ENCODE measurements around the gene RALB. TPM values are rescaled to one million over a fixed set of nuclear protein-coding genes. Genes with fewer than 3 reads are reported as not detected.

The RALB gene
- total RNA-seq, 1 experiment from 2014 or later = 40.2 TPM

DNA sequence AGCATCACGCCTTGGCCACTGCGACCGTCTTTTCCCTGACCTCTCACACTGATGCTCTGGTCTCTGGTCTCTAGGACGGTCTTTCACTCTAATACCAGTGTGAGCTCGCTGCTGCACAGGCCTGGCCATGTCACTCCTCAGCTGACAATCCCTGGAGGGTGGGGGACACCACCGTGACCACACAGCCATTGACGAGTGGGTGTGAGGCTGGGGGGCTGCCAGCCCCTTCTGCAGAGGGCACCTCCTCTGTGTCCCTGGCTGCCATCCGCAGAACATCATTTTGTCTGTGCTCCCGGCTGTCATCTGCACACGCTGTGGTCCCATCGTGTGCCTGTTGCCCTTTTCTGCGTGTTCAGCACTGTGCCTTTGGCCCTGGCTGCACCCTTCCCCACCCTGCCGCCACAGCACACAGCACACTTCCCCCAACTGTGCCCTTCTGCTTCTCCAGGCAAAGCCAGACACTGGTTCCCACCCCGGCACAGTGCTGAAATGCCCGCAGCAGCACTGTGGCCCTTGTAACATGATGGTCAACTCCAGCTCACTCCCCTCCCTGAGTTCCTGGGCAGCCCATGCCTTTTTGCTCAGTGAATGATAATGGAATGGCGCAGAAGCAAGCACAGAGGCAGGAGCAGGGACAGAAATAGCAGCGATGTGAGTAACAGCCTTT lies 62.8 kb downstream of the RALB start:
- DNase-seq = no peak
- H3K4me1 Mint-ChIP-seq (ENCODE audit: low read depth, unreplicated experiment) = peaks cover 9% of the 10 kb centered on the region
- BruUV-seq (replicated peaks) = no TSS peak
- H3K9me3 Mint-ChIP-seq (ENCODE audit: low read depth, unreplicated experiment) = no peaks in the 10 kb centered on the region
- peaks cover 11% of the 10 kb centered on the region for H3K36me3 Mint-ChIP-seq (ENCODE audit: insufficient read depth, unreplicated experiment)
- H3K27ac Mint-ChIP-seq (ENCODE audit: unreplicated experiment) = no peak overlapping the region
- TF ChIP-seq, protein P1, sequence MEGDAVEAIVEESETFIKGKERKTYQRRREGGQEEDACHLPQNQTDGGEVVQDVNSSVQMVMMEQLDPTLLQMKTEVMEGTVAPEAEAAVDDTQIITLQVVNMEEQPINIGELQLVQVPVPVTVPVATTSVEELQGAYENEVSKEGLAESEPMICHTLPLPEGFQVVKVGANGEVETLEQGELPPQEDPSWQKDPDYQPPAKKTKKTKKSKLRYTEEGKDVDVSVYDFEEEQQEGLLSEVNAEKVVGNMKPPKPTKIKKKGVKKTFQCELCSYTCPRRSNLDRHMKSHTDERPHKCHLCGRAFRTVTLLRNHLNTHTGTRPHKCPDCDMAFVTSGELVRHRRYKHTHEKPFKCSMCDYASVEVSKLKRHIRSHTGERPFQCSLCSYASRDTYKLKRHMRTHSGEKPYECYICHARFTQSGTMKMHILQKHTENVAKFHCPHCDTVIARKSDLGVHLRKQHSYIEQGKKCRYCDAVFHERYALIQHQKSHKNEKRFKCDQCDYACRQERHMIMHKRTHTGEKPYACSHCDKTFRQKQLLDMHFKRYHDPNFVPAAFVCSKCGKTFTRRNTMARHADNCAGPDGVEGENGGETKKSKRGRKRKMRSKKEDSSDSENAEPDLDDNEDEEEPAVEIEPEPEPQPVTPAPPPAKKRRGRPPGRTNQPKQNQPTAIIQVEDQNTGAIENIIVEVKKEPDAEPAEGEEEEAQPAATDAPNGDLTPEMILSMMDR (IDR thresholded peaks at IDR 0.05; ENCODE audit: unreplicated experiment) = no peak
- CTCF ChIA-PET = interaction anchor here (1.2 kb wide), 1 partner anchor 238 kb away, joined by 3 read pairs; no protein-coding TSS in a partner anchor
- H3K4me3 Mint-ChIP-seq (ENCODE audit: low read depth, unreplicated experiment) = peak overlapping the region; percentile 5
- intact Hi-C loops (cut with micrococcal nuclease; ENCODE audit: unreplicated experiment) = no loop called here
- peaks cover 64% of the 10 kb centered on the region for H3K27me3 Mint-ChIP-seq (ENCODE audit: unreplicated experiment)

DNA sequence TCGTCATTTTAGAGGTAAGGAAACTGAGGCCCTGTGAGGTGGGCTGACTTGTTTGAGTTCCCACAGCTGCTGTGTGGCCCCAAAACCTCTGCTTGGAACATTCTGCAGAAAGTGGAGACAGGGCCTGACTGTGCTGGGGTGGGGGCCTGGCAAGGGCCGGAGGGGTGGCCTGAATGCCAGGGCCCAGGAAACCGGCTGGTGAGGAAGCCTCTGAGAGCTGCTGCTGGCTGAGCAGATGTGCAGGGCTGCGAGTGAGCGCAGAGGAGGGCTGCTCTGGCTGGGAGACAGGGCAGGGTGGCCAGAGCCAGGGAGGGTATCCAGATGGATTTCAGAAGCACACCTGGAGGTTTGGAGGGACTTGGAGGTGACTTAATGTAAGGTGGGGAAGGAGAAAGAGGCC lies 63.4 kb downstream of the RALB start:
- no peak for DNase-seq
- peaks cover 11% of the 10 kb centered on the region for H3K36me3 Mint-ChIP-seq (ENCODE audit: insufficient read depth, unreplicated experiment)
- BruUV-seq (replicated peaks) = no TSS peak
- CTCF ChIA-PET = no interaction called here
- peaks cover 9% of the 10 kb centered on the region for H3K4me1 Mint-ChIP-seq (ENCODE audit: low read depth, unreplicated experiment)
- peaks cover 70% of the 10 kb centered on the region for H3K27me3 Mint-ChIP-seq (ENCODE audit: unreplicated experiment)
- H3K27ac Mint-ChIP-seq (ENCODE audit: unreplicated experiment) = no peak overlapping the region
- TF ChIP-seq, protein P1 (IDR thresholded peaks at IDR 0.05; ENCODE audit: unreplicated experiment) = no peak
- intact Hi-C loops (cut with micrococcal nuclease; ENCODE audit: unreplicated experiment) = no loop called here
- H3K9me3 Mint-ChIP-seq (ENCODE audit: low read depth, unreplicated experiment) = no peaks in the 10 kb centered on the region
- no peak overlapping the region for H3K4me3 Mint-ChIP-seq (ENCODE audit: low read depth, unreplicated experiment)

DNA sequence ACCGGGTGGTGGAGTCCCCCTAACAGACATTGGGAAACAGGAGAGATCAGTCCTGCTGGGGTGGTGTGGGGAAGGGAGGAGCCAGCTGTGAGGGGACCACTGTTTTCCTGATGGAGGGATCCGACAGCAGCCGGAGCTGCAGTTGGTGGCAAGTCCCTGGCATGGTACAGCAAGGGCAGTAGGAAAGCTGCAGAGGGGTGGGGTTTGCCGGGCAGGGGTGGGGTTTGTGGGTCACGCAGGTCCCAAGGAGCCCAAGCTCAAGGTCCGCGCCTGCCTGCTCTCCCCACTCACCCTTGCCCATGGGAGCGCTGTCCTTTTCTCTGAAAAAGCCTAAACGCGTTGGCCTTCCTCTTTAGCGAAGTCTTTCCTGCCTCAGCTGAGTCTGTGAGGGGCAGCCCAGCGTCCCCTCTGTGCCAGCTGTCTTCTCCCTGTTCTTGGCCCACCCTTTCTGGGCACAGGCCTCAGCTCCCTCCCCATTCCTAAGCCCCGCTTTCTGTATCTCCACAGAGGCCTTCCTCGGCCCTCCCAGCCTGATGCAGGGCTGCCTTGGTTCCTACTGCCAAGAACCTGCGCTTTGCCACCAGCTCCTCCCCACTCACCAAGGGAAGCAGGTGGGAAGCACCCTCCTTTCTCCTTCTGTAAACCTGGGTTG lies 64.0 kb downstream of the RALB start:
- Mint-ChIP-seq H3K4me1 (ENCODE audit: low read depth, unreplicated experiment) (peaks cover 9% of the 10 kb centered on the region), H3K27me3 (ENCODE audit: unreplicated experiment) (peaks cover 75% of the 10 kb centered on the region), H3K4me3 (ENCODE audit: low read depth, unreplicated experiment) (no peak overlapping the region), H3K36me3 (ENCODE audit: insufficient read depth, unreplicated experiment) (peaks cover 11% of the 10 kb centered on the region), H3K27ac (ENCODE audit: unreplicated experiment) (no peak overlapping the region), H3K9me3 (ENCODE audit: low read depth, unreplicated experiment) (no peaks in the 10 kb centered on the region)
- no peak for DNase-seq
- BruUV-seq (replicated peaks) = no TSS peak
- CTCF ChIA-PET = no interaction called here
- TF ChIP-seq, protein P1 (IDR thresholded peaks at IDR 0.05; ENCODE audit: unreplicated experiment) = no peak
- intact Hi-C loops (cut with micrococcal nuclease; ENCODE audit: unreplicated experiment) = no loop called here

DNA sequence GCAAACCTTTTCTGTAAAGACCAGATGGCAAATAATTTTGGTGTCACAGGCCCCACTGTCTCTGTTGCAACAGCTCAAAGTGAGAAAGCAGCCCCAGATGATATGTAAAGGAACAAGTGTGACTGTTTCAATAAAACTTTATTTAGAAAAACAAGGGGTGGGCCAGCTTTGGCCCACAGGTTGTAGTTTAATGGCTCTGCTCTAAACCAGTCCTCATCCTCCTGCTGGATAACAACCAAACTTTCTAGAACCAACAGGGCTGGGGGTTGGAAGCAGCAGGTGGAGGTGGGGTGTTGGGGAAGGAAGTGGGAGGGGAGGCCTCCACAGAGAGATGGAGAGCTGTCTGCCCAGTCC lies 64.5 kb downstream of the RALB start:
- DNase-seq = no peak
- Mint-ChIP-seq H3K27ac (ENCODE audit: unreplicated experiment) (no peak overlapping the region), H3K9me3 (ENCODE audit: low read depth, unreplicated experiment) (no peaks in the 10 kb centered on the region), H3K4me1 (ENCODE audit: low read depth, unreplicated experiment) (peaks cover 9% of the 10 kb centered on the region), H3K36me3 (ENCODE audit: insufficient read depth, unreplicated experiment) (peaks cover 11% of the 10 kb centered on the region), H3K4me3 (ENCODE audit: low read depth, unreplicated experiment) (no peak overlapping the region), H3K27me3 (ENCODE audit: unreplicated experiment) (peaks cover 80% of the 10 kb centered on the region)
- CTCF ChIA-PET = no interaction called here
- BruUV-seq (replicated peaks) = no TSS peak
- TF ChIP-seq, protein P1 (IDR thresholded peaks at IDR 0.05; ENCODE audit: unreplicated experiment) = no peak
- intact Hi-C loops (cut with micrococcal nuclease; ENCODE audit: unreplicated experiment) = no loop called here
